ENCODE results near the gene MAPK1. TPM values are rescaled to one million over a fixed set of nuclear protein-coding genes. Genes with fewer than 3 reads are reported as not detected.

Gene MAPK1
- total RNA-seq, 1 experiment from 2014 or later: 90.3 TPM

- H3K27ac Mint-ChIP-seq: no peak overlapping the region; a peak in 1 of 7 replicates
Measured at GRCh38 chr22:21765909-21766529, 101.4 kb downstream of the MAPK1 start.

More at GRCh38 chr22:21765909-21766529, 101.4 kb downstream of the MAPK1 start:
- no peaks in the 10 kb centered on the region for H3K27me3 Mint-ChIP-seq (ENCODE audit: low read depth)
- no peak overlapping the region for H3K14ac ChIP-seq (ENCODE audit: insufficient read depth, low read length)
- peaks cover 33 to 91% (median 89%) of the 10 kb centered on the region in 3 experiments; a peak in 6 of 7 replicates for H3K36me3 Mint-ChIP-seq (ENCODE audit: insufficient read depth in 1 of 3, low read depth in 3 of 3)
- 0 out of 2 replicates have a peak, but pooled peaks cover 2% of the 10 kb centered on the region for H3K4me1 ChIP-seq (ENCODE audit: insufficient read depth, low read length)
- H3K4ac ChIP-seq (ENCODE audit: low read depth, low read length): no peak overlapping the region
- no peaks in the 10 kb centered on the region for H3K4me1 Mint-ChIP-seq
- H2BK20ac ChIP-seq (ENCODE audit: low read depth, low read length, poor library complexity, severe bottlenecking): no peak overlapping the region
- no peak overlapping the region for H3K56ac ChIP-seq (ENCODE audit: insufficient read length, low read depth, low read length)
- no peaks in the 10 kb centered on the region for H3K9me3 Mint-ChIP-seq
- H3K23me2 ChIP-seq (ENCODE audit: insufficient read length, low read depth, low read length, poor library complexity, severe bottlenecking): no peaks in the 10 kb centered on the region
- no peak overlapping the region for H3K18ac ChIP-seq (ENCODE audit: insufficient read length, low read depth, low read length)
- WGBS (ENCODE audit: extremely low coverage, insufficient read length, low lambda C conversion rate): no CpG with 5 or more reads among the region's 11 CpGs
- H3K9ac ChIP-seq (ENCODE audit: extremely low read depth, insufficient read length, low read length): no peak overlapping the region
- no peak overlapping the region for H4K8ac ChIP-seq (replicated peaks; ENCODE audit: insufficient read length, low read depth, low read length)
- no peak overlapping the region for H2BK12ac ChIP-seq (ENCODE audit: insufficient read length, low read depth, low read length)
- H3K27ac ChIP-seq (ENCODE audit: insufficient read length, low read depth, low read length): no peak overlapping the region
- no peaks in the 10 kb centered on the region for H3K79me1 ChIP-seq (ENCODE audit: insufficient read depth, low read depth, low read length, poor library complexity, severe bottlenecking)
- no peaks in the 10 kb centered on the region for H4K20me1 ChIP-seq (ENCODE audit: control insufficient read depth, insufficient read depth, insufficient read length)
- H3K4me2 ChIP-seq (ENCODE audit: insufficient read depth, insufficient read length, low read length): no peak overlapping the region
- no peaks in the 10 kb centered on the region for H3K27me3 ChIP-seq (ENCODE audit: insufficient read depth, low read length)
- no peak overlapping the region for H4K91ac ChIP-seq (ENCODE audit: insufficient read length, low read depth, low read length)
- no peaks in the 10 kb centered on the region for H3K9me3 ChIP-seq (ENCODE audit: control insufficient read depth, low read depth, low read length)
- H4K5ac ChIP-seq (ENCODE audit: insufficient read length, low read depth, low read length): no peak overlapping the region
- no peak for TF ChIP-seq CTCF (conservative IDR thresholded peaks at IDR 0.05)
- no peak overlapping the region for H2BK15ac ChIP-seq (ENCODE audit: low read depth, low read length)
- no peak overlapping the region for H3K23ac ChIP-seq (ENCODE audit: insufficient read length, low read depth, low read length)
- H3K4me3 Mint-ChIP-seq: no peak overlapping the region
- no peak for DNase-seq
- H2BK120ac ChIP-seq (ENCODE audit: low read depth, low read length, poor library complexity, severe bottlenecking): no peak overlapping the region
- H3T11ph ChIP-seq (ENCODE audit: low read length): no peak overlapping the region
- no peaks in the 10 kb centered on the region for H3K79me2 ChIP-seq (ENCODE audit: insufficient read depth, low read length)
- H2BK5ac ChIP-seq (ENCODE audit: insufficient read length, low read length): no peak overlapping the region
- no peak overlapping the region for H2AK5ac ChIP-seq (ENCODE audit: insufficient read length, low read length)
- H2AFZ ChIP-seq (ENCODE audit: low read length): no peak overlapping the region

Measured in H9 (cell line).